ENCODE measurements around the gene TTC13. TPM values are rescaled to one million over a fixed set of nuclear protein-coding genes. Genes with fewer than 3 reads are reported as not detected.
"Not testable (repeated sequence)": the region's sequence is repeated elsewhere in the genome, so short reads cannot be mapped to it uniquely, and the experiment has no call there.

TTC13 gene
- total RNA-seq = 8.2 TPM
- long read RNA-seq, partial matches to known transcripts = 1 of 13 reads
- long read RNA-seq, other reads (novel, unspliced or antisense) = 9 of 13 reads

- DNase-seq (ENCODE audit: low spot score) = peak; percentile 100
- intact Hi-C loops (cut with DNase I) = loop anchor here (2.0 to 5.0 kb wide), 2 partner anchors 111 to 182 kb away; partner anchors contain the start of gene C1orf198
These were observed at the start of gene TTC13, which contains the start of gene ARV1 for GRCh38 chr1:230978491-230979388. Gene TTC13, minus strand, starts transcription at chr1:230978861. Its CDS starts 31 bp downstream, at chr1:230978830. Gene ARV1, plus strand, starts transcription at chr1:230979094. Its CDS starts 12 bp downstream, at chr1:230979106.

GRCh38 chr1:231027971-231028370 lies 49.3 kb upstream of the TTC13 start:
- intact Hi-C loops (cut with DNase I) = no loop called here
- no peak for DNase-seq (ENCODE audit: low spot score)

- intact Hi-C loops (cut with DNase I) = no loop called here
- DNase-seq (ENCODE audit: low spot score) = no peak
These were observed 48.7 kb upstream of the TTC13 start for GRCh38 chr1:231027136-231027925.

- intact Hi-C loops (cut with DNase I) = no loop called here
- no peak for DNase-seq (ENCODE audit: low spot score)
These were observed 47.9 kb upstream of the TTC13 start for GRCh38 chr1:231026576-231026975.

- intact Hi-C loops (cut with DNase I) = no loop called here
- no peak for DNase-seq (ENCODE audit: low spot score)
These were observed 44.5 kb upstream of the TTC13 start for GRCh38 chr1:231023150-231023549.

GRCh38 chr1:231022543-231022942 lies 43.9 kb upstream of the TTC13 start:
- intact Hi-C loops (cut with DNase I); DNase-seq (ENCODE audit: low spot score): not testable (repeated sequence)

- DNase-seq (ENCODE audit: low spot score) = no peak
- intact Hi-C loops (cut with DNase I) = no loop called here
These were observed 42.9 kb upstream of the TTC13 start for GRCh38 chr1:231021540-231022031.

- intact Hi-C loops (cut with DNase I) = no loop called here
- DNase-seq (ENCODE audit: low spot score) = no peak
These were observed 42.2 kb upstream of the TTC13 start for GRCh38 chr1:231020816-231021215.

GRCh38 chr1:231020139-231020601 lies 41.5 kb upstream of the TTC13 start:
- intact Hi-C loops (cut with DNase I) = no loop called here
- no peak for DNase-seq (ENCODE audit: low spot score)

GRCh38 chr1:231019711-231020110 lies 41.0 kb upstream of the TTC13 start:
- DNase-seq (ENCODE audit: low spot score) = no peak
- intact Hi-C loops (cut with DNase I) = no loop called here

GRCh38 chr1:231016966-231017365 lies 38.3 kb upstream of the TTC13 start:
- DNase-seq (ENCODE audit: low spot score) = no peak
- intact Hi-C loops (cut with DNase I) = no loop called here

- no peak for DNase-seq (ENCODE audit: low spot score)
- intact Hi-C loops (cut with DNase I) = no loop called here
These were observed 37.6 kb upstream of the TTC13 start for GRCh38 chr1:231016234-231016633.

- DNase-seq (ENCODE audit: low spot score) = no peak
- intact Hi-C loops (cut with DNase I) = no loop called here
These were observed 34.8 kb upstream of the TTC13 start for GRCh38 chr1:231013391-231014015.

GRCh38 chr1:231011963-231012362 lies 33.3 kb upstream of the TTC13 start:
- intact Hi-C loops (cut with DNase I) = no loop called here

GRCh38 chr1:231011360-231011759 lies 32.7 kb upstream of the TTC13 start:
- no peak for DNase-seq (ENCODE audit: low spot score)
- intact Hi-C loops (cut with DNase I) = no loop called here

More at GRCh38 chr1:231011963-231012362, 33.3 kb upstream of the TTC13 start:
- DNase-seq (ENCODE audit: low spot score) = no peak

- intact Hi-C loops (cut with DNase I); DNase-seq (ENCODE audit: low spot score): not testable (repeated sequence)
These were observed 28.9 kb upstream of the TTC13 start for GRCh38 chr1:231007535-231007934.

- DNase-seq (ENCODE audit: low spot score) = no peak
- intact Hi-C loops (cut with DNase I) = no loop called here
These were observed 23.2 kb upstream of the TTC13 start for GRCh38 chr1:231001892-231002291.

GRCh38 chr1:231000639-231001038 lies 22.0 kb upstream of the TTC13 start:
- intact Hi-C loops (cut with DNase I) = no loop called here
- no peak for DNase-seq (ENCODE audit: low spot score)

- DNase-seq (ENCODE audit: low spot score) = no peak
- intact Hi-C loops (cut with DNase I) = no loop called here
These were observed 21.5 kb upstream of the TTC13 start for GRCh38 chr1:231000201-231000600.
